ENCODE data around the gene ADAM12. TPM values are rescaled to one million over a fixed set of nuclear protein-coding genes. Genes with fewer than 3 reads are reported as not detected.

ADAM12 gene
- total RNA-seq, 2 donors from 2014 or later: 0.27 to 2.2 TPM

GRCh38 chr10:126087796-126088505 is 300.3 kb downstream of the ADAM12 start:
- ATAC-seq (ENCODE audit: insufficient number of reproducible peaks, low FRiP score, low read depth) (no peak), DNase-seq (ENCODE audit: low spot score) (no peak)
- Histone ChIP-seq H3K27ac (no peak overlapping the region), H3K36me3 (no peaks in the 10 kb centered on the region), H3K9me3 (no peaks in the 10 kb centered on the region), H3K4me1 (ENCODE audit: control insufficient read depth in 1 of 2, low read depth in 2 of 2) (no peaks in the 10 kb centered on the region), H3K27me3 (replicated peaks; ENCODE audit: insufficient read depth) (no peaks in the 10 kb centered on the region), H3K4me3 (no peak overlapping the region)
- no peak for TF ChIP-seq CTCF (IDR thresholded peaks at IDR 0.05)

GRCh38 chr10:126087153-126087680 is 301.1 kb downstream of the ADAM12 start:
- no peaks in the 10 kb centered on the region for H3K27me3 ChIP-seq (replicated peaks; ENCODE audit: insufficient read depth)
- no peaks in the 10 kb centered on the region for H3K9me3 ChIP-seq
- DNase-seq (ENCODE audit: low spot score) (no peak), ATAC-seq (ENCODE audit: insufficient number of reproducible peaks, low FRiP score, low read depth) (no peak)
- no peaks in the 10 kb centered on the region for H3K4me1 ChIP-seq (ENCODE audit: control insufficient read depth in 1 of 2, low read depth in 2 of 2)
- no peak overlapping the region for H3K4me3 ChIP-seq
- H3K27ac ChIP-seq: no peak overlapping the region
- H3K36me3 ChIP-seq: no peaks in the 10 kb centered on the region
- no peak for TF ChIP-seq CTCF (IDR thresholded peaks at IDR 0.05)

- TF ChIP-seq CTCF (IDR thresholded peaks at IDR 0.05): no peak
- Histone ChIP-seq H3K4me1 (ENCODE audit: control insufficient read depth in 1 of 2, low read depth in 2 of 2) (peaks cover 3 to 6% of the 10 kb centered on the region in 2 donors), H3K4me3 (no peak overlapping the region), H3K27me3 (replicated peaks; ENCODE audit: insufficient read depth) (no peaks in the 10 kb centered on the region), H3K27ac (no peak overlapping the region), H3K36me3 (no peaks in the 10 kb centered on the region), H3K9me3 (no peaks in the 10 kb centered on the region)
- no peak for DNase-seq (ENCODE audit: low spot score)
- no peak for ATAC-seq (ENCODE audit: insufficient number of reproducible peaks, low FRiP score, low read depth)
Observed at GRCh38 chr10:126085806-126086205, 302.5 kb downstream of the ADAM12 start.

DNA sequence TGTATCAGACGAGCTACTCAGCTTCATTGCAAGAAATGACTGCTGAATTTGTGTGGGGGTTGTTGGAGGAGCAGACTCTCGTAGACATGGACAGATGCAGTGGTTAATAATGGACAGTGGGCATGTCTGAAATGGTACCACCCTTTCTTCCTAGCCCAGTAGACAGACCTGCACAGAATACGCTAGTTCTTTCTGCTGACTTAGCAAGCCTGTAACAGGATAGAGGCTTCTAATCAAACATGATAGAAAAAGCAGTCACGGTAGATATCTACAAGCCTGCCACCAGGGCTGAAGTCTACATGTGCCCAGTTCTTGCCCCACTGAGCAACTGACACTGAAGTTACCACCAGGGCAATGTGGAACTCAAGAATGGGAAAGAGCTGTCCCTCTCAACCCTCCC is 303.9 kb downstream of the ADAM12 start:
- Histone ChIP-seq H3K4me3 (no peak overlapping the region), H3K4me1 (ENCODE audit: control insufficient read depth in 1 of 2, low read depth in 2 of 2) (peaks cover 8 to 11% of the 10 kb centered on the region in 2 donors), H3K27ac (no peak overlapping the region), H3K27me3 (replicated peaks; ENCODE audit: insufficient read depth) (no peaks in the 10 kb centered on the region), H3K9me3 (no peaks in the 10 kb centered on the region), H3K36me3 (no peaks in the 10 kb centered on the region)
- no peak for DNase-seq (ENCODE audit: low spot score)
- no peak for ATAC-seq (ENCODE audit: insufficient number of reproducible peaks, low FRiP score, low read depth)
- TF ChIP-seq CTCF (IDR thresholded peaks at IDR 0.05): no peak

GRCh38 chr10:126083009-126083408 is 305.3 kb downstream of the ADAM12 start:
- H3K9me3 ChIP-seq: no peaks in the 10 kb centered on the region
- ATAC-seq (ENCODE audit: insufficient number of reproducible peaks, low FRiP score, low read depth) (no peak), DNase-seq (ENCODE audit: low spot score) (no peak)
- no peaks in the 10 kb centered on the region for H3K36me3 ChIP-seq
- no peak overlapping the region for H3K4me3 ChIP-seq
- TF ChIP-seq CTCF (IDR thresholded peaks at IDR 0.05): no peak
- no peak overlapping the region for H3K27ac ChIP-seq
- no peaks in the 10 kb centered on the region for H3K27me3 ChIP-seq (replicated peaks; ENCODE audit: insufficient read depth)
- peaks cover 8 to 11% of the 10 kb centered on the region in 2 donors for H3K4me1 ChIP-seq (ENCODE audit: control insufficient read depth in 1 of 2, low read depth in 2 of 2)
